GOT3 (cell line): ENCODE data around the gene ZFAND6.

ENCODE experiments used
- DNase-seq: peaks from one replicate; lab custom pipeline; 2025; ENCODE audit warnings: mixed read lengths; lab: John Stamatoyannopoulos, UW

Gene ZFAND6

DNA sequence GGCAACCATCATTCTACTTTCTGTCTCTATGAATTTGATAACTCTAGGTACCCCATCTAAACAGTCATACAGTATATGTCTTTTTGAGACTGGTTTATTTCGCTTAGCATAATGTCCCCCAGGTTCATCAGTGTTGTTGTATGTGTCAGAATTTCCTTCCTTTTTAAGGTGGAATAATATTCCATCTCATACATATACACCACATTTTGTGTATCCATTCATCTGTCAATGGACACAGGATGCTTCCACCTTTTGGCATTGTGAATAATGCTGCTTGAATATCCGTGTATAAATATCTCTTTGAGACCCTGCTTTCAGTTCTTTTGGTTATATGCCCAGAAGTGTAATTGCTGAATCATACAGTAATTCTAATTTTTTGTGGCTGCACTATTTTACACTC is 10.4 kb upstream of the ZFAND6 start:
- DNase-seq = no peak

- no peak for DNase-seq
Measured at GRCh38 chr15:80052597-80053304, 6.7 kb upstream of the ZFAND6 start.

DNA sequence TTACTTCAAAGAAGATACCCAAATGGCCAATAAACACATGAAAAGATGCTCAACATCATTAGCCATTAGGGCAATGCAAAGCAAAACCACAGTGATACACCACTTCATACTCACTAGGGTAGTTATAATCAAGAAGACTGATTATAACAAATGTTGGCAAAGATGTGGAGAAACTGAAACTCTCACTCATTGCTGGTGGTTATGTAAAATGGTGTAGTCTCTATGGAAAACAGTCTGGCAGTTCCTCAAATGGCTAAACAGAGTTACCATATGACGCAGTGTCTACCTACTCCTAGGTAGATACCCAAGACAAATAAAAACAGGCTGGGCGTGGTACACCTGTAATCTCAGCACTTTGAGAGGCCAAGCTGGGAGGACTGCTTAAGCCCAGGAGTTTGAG is 3.5 kb upstream of the ZFAND6 start:
- DNase-seq = no peak

DNA sequence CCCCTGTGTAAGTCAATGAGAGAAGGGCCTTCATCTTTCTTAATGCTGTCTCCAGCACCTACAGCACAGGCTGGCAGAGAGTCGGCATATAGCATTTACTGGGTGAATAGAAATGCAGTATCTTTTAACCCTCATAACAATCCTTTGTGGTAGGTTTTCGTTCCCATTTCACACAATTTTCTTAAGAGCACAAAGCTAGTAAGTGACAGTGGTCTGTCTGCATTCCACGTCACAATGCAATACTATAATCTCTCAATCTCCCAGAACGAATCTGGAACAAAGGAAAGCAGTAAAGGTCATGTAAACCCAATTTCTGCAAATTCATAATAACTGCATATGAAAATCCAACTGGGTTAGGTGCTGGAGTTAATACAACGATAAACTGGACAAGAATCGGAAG is 1.4 kb upstream of the ZFAND6 start:
- DNase-seq = no peak

DNA sequence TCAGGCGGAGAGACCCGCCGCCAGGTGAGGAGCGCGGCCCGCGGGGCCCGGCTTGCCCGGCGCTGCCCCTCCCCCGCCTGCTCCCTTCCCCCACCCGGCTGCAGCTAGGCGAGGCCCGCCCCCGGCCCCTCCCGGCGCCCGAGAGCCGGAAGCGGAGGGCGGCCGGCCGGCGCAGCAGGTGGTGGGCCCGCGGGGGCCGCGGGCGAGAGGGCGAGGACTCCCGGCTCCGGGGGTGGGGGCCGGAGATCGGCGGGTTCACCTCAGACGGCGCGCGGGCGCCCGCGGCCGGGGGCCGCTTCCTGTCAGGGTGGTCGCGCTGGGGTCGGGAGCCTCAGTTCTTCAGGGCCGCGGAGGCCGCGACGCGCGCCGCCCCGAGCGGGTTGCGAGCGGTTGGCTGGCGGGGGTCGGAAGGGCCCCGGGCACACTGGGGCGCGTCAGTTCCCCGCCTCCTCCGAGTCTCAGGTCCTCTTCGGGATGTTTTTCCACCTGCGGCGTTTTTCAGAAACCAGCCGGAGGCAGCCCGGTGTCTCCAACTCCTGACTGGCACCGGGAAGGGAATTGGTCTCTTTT is 395 bp downstream of the ZFAND6 start:
- DNase-seq = no peak

GRCh38 chr15:80060356-80061006 is 1.0 kb downstream of the ZFAND6 start:
- no peak for DNase-seq

DNA sequence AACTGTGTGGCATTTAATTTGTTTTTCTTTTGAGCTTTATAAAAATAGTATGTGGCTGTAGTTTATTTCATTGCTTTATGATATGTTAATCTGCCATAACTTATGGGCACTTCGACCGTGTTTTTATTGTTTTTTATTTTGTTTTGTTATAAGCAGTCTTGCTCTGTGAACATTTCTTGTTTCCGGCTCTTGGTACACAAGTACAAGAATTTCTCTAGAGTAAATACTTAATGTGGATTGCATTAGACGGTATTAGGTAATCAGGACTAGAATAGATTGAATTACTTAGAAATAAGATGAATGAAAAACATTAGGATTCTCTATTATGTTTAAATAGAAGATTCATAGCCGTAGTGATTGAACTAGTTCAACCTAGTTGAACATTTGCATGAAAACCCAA is 2.1 kb downstream of the ZFAND6 start:
- no peak for DNase-seq

DNA sequence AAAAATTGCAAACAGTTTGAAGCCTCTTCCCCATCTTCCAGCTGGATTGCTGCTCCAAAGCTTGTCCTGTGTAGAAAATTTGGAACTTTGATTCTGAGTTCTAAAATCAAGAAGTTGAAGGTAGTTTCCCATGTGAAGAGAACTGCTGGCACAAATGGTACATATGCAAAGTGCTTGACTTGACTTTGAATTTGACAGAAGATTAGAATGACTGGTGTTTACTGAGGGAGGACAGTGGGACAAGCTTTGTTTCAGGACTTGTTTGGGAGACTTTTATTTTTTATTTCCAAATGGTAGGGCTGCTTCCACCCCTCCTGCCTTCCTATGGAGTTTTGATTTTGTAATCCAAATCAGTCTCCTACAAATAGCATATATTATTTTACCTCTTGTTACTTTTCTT is 7.4 kb downstream of the ZFAND6 start:
- DNase-seq = no peak

GRCh38 chr15:80068578-80068977 is 9.1 kb downstream of the ZFAND6 start:
- no peak for DNase-seq

DNA sequence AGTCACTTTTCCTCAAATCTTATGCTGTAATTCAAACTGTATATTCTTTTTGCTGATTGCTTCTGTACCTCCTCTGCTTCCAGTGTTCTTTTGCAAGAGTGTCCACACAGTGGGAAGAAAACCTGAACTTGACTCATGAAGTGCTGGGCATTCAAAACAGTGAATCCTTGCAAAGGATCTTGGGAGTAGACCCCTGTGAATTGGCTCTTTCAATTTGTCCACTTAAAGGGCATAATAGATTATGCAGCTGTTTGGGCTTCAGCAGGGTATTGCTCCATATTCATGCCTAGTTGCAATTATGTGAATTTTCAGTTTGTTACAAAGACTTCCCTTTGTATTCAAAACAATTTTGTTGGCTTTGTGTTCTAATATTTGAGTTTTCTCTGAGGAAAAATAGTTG is 11.4 kb downstream of the ZFAND6 start:
- DNase-seq = no peak

DNA sequence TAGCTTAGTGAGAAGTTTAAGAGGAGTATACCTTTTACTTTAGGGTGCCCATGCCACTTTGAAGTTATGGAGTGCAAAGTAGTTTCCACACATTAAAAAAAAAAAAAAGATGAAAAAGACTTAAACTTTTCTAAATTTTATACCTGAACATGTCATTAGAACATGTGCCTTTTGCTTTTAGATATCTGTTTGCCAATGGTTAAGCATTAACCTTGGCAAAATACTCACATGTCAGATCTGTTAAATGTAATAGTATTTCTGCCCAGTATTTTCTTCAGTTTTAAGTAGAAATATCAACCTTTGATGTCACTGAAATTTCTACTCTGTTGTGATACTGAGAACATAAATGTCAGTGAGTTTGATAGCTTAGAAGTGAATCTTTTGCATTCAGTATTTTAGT is 12.2 kb downstream of the ZFAND6 start:
- no peak for DNase-seq

DNA sequence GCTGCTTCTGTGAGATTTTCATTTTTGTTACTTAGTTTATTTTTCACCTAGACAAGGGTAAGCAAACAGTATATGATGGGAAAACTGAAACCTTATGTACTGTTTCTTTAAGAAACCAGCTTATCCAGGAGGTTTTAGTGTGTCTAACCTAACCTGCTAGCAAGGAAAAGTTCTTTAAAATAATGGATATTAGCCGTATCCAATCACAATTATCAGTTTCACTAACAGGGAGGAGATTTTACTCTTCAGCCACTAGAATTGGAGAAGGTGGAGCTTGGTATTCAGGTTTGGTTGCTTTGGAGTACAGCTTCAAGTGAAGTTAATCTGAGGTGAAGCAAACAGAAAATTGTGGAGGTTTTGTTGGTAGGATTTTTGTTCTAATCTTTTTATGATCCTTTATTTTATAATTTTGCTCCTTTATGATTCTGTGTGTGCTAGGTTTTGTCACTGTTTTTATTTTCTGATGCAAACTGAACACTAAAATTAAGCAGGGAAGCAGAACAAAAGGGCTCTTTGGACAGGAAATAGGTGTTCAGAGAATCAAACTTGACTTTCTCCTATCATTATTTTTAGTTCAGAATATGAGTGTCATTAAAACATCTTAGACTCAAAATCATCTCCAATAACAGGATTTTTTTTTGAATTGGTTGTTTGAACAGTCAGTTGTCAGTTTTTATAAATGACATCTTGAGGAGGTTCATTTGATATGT is 13.0 kb downstream of the ZFAND6 start:
- DNase-seq = no peak

GRCh38 chr15:80073197-80073596 is 13.7 kb downstream of the ZFAND6 start:
- DNase-seq = no peak

GRCh38 chr15:80076321-80077318 is 17.1 kb downstream of the ZFAND6 start:
- DNase-seq = no peak

DNA sequence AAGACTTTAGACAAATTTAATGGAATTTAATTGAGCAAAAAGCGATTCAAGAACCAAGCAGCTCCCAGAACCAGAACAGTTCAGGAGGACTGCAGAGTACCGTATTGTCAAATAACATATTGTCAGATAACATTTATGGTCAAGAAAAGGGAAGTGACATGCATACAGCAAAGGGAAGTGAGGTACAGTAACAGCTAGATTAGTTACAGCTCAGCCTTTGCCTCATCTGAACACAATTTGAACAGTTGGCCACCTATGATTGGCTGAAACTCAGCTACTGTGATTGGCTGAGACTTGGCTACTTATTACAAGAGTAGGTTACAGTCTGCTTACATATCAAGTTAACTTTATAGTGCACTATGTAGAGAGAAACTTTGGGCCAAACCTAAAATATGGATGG is 21.9 kb downstream of the ZFAND6 start:
- DNase-seq = no peak

DNA sequence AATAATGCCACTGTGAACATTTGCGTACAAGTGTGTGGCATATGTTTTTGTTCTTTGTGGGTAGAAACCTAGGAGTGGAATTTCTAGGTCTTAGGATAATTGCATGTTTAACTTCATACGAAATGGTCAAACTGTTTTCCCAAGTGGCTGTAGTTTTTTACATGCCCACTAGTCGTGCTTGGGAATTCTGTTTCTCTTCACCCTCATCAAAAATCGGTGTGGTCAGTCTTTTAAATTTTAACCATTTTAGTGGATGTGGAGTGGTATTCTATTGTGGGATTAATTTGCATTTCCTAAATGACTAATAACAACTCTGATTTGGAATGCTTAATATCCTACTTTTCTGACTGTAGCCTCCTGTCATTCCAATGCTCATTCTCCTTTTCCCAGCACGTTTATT is 27.6 kb downstream of the ZFAND6 start:
- no peak for DNase-seq

DNA sequence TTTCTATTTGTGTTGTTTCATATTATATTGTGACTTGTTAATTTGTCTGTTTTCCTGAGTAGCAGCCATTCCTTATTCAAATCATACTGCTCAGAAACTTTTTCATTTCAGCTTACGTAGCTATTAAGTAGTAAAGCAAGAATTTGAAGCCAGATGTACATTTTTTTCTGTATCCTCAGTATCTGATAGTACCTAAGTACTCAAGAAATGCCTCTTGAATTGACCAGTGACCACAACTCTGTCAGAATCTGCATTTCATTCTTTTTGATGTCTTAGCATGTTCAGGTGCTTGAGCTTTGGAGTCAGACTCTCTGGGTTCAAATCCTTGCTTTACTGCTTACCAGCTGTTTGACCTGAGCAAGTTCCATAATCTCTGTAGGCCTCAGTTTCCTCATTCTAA is 30.6 kb downstream of the ZFAND6 start:
- no peak for DNase-seq

DNA sequence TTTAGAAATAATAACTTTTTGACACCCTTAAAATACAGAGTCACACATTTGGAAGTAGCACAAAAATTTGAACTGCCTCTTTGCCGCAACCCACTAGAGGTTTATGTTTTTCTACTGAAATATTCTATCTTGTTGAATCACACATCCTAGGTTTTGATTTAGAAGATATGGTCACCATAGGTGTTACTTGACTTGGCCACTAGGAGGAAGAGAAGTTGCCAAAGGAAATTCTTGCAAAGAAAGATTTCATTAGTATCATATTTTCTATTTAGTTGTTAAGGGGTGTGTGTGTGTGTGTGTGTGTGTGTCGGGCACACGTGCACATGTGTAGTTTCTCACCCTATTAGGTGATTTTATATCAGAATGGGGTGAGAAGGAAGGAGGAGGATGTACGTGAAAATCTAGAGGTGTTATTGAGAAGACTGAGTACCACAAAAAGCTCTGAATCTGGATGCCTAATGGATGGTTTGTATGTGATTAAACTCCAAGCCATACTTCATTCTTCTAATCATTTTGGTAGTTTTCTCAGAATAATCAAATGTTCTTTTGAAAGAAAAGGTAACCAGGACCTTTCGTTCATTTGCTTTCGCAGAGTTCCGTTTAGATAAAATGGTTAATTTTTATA is 31.5 kb downstream of the ZFAND6 start:
- DNase-seq = no peak

DNA sequence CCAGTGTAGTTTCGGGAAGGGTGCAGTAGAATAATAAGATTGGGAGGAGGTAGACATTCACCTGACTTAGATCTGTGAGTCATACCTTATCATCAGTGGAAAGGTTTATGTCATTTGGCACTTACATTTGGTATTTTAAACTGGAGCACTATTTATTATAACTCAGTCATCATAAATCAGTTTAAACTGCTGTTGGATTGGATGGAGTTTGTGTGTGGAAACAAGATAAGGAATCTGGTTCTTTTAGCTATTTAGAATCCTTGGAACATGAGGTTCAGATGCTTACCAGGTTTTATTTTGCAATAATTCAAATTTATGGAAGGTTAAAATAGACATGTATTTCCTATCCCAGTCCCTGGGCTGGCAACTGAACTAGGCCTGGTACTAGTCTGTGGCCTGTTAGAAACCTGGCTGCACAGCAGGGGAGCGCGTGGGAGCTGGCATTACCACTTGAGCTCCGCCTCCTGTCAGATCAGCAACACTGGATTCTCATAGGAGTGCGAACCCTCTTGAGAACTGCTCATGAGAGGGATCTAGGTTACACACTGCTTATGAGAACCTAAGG is 34.5 kb downstream of the ZFAND6 start:
- no peak for DNase-seq

GRCh38 chr15:80095511-80095910 is 36.0 kb downstream of the ZFAND6 start:
- DNase-seq = no peak

- DNase-seq = no peak
Measured at GRCh38 chr15:80095969-80096368, 36.5 kb downstream of the ZFAND6 start.
